Mesothelial cell of epicardium (in vitro differentiated cells): ENCODE data around the gene TPM1. TPM values are rescaled to one million over a fixed set of nuclear protein-coding genes. Genes with fewer than 3 reads are reported as not detected.

ENCODE experiments used
- DNase-seq, 2 experiments: peaks; one replicate each; pipeline ENCODE4 v3.0.0; 2021; ENCODE audit warnings: low spot score in 2 of 2; ENCODE audit not compliant: unreplicated experiment in 2 of 2
- H3K27ac Mint-ChIP-seq: 2 replicates; pipeline ENCODE4 v1.8.0; 2021; ENCODE audit warnings: mixed read lengths
- H3K27me3 Mint-ChIP-seq: 2 replicates; pipeline ENCODE4 v1.8.0; 2021; ENCODE audit warnings: low read depth, mixed read lengths
- H3K36me3 Mint-ChIP-seq: 2 replicates; pipeline ENCODE4 v1.8.0; 2021; ENCODE audit warnings: mixed read lengths
- H3K4me1 Mint-ChIP-seq: 2 replicates; pipeline ENCODE4 v1.8.0; 2021; ENCODE audit warnings: mixed read lengths
- H3K4me3 Mint-ChIP-seq: 2 replicates; pipeline ENCODE4 v1.8.0; 2021; ENCODE audit warnings: mild to moderate bottlenecking, moderate library complexity, mixed read lengths
- H3K9me3 Mint-ChIP-seq: 2 replicates; pipeline ENCODE4 v1.8.0; 2021; ENCODE audit warnings: mixed read lengths
- total RNA-seq: library from RNA; stranded (reverse); gene quantifications from 3 replicates; pipeline ENCODE4 v1.2.1, GENCODE V29; 2021
- TF ChIP-seq, protein P1 (sequence below): fragments of 200-600 bp; sonication (generic); IDR thresholded peaks from one replicate; pipeline ENCODE4 v1.5.0; 2021; ENCODE audit warnings: antibody characterized with exemption; ENCODE audit not compliant: unreplicated experiment

TPM1 gene
- total RNA-seq, 1 donor from 2014 or later, result 659 TPM

DNA sequence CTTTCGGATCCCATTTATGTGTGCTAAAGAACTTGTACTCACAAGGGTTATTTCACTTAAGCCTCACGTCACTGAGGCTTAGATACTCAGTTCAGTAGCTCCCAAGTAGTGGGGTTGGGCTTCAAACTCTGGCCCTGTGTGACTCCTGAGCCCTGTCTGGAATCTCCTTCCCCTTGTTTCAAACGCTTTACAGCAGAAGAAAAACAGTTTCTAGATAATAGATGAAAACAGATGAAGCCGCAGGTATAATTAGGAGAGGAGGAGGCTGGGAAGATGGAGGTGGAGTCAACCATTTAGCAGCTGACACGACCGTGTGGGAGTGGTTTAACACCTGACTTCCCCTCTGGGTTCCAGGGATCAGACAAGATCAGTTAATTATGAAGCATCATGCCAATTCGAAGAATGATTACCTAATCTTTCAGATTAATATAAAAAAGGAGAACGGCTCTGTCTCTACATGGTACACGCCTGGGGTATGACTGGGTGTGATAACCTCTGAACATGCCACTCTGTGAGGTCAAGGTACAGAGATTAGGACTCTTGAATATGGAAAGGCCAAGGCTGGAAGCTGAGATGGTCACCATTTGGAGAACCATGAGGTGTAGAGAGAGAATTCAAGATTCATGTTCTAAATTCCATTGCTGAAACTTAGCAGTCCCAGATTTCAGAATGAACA, 31.1 kb downstream of the TPM1 start:
- Mint-ChIP-seq H3K36me3 (peaks cover 25% of the 10 kb centered on the region), H3K4me1 (peaks cover 61% of the 10 kb centered on the region), H3K27ac (peak overlapping the region; percentile 74), H3K4me3 (no peak overlapping the region), H3K27me3 (peaks cover 1% of the 10 kb centered on the region), H3K9me3 (no peaks in the 10 kb centered on the region)
- TF ChIP-seq, protein P1, sequence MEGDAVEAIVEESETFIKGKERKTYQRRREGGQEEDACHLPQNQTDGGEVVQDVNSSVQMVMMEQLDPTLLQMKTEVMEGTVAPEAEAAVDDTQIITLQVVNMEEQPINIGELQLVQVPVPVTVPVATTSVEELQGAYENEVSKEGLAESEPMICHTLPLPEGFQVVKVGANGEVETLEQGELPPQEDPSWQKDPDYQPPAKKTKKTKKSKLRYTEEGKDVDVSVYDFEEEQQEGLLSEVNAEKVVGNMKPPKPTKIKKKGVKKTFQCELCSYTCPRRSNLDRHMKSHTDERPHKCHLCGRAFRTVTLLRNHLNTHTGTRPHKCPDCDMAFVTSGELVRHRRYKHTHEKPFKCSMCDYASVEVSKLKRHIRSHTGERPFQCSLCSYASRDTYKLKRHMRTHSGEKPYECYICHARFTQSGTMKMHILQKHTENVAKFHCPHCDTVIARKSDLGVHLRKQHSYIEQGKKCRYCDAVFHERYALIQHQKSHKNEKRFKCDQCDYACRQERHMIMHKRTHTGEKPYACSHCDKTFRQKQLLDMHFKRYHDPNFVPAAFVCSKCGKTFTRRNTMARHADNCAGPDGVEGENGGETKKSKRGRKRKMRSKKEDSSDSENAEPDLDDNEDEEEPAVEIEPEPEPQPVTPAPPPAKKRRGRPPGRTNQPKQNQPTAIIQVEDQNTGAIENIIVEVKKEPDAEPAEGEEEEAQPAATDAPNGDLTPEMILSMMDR, result no peak
- DNase-seq, result no peak

DNA sequence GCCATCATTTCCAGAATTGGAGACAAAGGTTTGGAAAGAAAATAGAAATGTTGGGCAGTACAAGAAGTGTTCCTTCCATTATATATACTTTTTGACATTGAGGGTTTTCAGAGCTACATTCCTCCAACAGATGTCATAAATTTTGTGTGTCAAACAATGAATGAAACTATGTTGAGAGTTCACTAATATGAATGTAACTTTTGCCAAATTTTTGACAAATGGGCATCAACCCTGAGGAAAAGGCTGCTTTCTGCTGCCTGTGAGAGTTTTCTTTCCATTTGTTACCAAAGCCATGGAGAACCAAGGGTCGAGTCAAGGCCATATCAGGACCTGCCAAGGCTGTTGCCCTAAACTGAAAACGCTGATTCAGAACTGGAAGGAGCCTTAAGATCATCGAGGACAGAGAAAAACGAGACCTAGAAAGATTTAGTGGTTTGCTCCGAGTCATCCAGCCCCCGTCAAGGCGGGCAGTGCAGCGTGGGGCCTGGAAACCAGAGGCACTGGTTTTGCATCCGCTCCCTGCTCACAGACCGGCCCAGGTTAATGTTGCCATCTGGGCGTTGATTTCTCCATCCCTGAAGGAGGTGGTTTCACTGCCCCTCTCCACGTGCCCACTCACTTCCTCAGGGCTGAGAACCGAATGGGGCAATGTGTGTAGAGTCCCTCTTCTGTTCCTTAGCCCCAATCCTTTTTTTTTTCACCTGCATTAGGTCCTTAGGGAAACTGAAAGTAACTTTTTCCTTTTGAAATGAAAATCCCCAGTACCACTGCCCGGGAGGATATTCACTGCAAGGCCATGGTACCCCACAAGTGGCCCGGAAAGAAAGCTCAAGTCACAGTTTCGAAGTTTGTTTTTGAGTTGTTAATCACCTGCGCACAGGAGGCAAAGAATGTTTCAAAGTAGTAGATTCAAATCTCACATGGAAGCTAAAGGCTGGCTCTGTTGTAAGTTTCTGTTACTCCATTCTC, 32.8 kb downstream of the TPM1 start:
- Mint-ChIP-seq H3K9me3 (no peaks in the 10 kb centered on the region), H3K27ac (peak overlapping the region; percentile 90)

DNA sequence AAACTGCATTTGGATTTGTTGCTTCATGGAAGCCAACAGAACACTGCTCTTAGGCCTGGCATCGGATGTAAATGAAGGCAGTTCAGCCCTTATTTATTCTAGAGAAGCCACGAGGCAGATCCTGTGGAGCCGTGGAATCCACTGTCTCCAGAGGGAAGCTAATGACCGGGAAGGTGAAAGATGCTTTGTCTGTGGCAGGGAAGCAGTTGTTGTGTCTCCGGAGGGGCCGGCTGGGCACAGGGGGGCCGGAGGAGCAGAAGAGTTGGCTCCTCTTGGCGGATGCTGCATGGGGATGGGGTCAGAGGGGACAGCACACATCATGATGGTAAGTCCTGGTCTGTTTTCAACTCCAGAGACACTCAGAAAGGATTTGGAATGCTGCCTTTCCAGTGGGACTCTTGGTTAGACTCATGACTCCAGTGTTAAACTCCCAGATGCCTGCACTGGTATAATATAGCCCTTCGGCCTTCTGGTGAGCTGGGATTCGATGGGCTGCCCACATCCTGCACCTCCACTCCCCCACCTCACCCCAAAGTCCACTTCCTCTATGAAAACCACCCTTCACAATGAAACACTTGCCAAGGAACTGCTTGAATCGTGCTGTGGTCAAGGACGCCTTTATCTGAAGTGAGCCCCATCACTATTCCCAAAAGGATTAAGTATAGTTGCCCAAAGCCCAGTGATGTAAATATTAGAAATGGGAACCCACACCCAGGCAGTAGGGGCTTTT, 33.6 kb downstream of the TPM1 start:
- peaks cover 3% of the 10 kb centered on the region for H3K27me3 Mint-ChIP-seq
- no peak overlapping the region for H3K4me3 Mint-ChIP-seq
- peak overlapping the region; percentile 90 for H3K27ac Mint-ChIP-seq
- H3K9me3 Mint-ChIP-seq, result no peaks in the 10 kb centered on the region
- TF ChIP-seq, protein P1, result no peak
- H3K4me1 Mint-ChIP-seq, result peaks cover 63% of the 10 kb centered on the region
- peaks cover 10% of the 10 kb centered on the region for H3K36me3 Mint-ChIP-seq
- no peak for DNase-seq

More for the DNA sequence above, 32.8 kb downstream of the TPM1 start:
- H3K4me3 Mint-ChIP-seq, result no peak overlapping the region
- peaks cover 69% of the 10 kb centered on the region for H3K4me1 Mint-ChIP-seq
- H3K36me3 Mint-ChIP-seq, result peaks cover 16% of the 10 kb centered on the region
- TF ChIP-seq, protein P1, result no peak
- no peak for DNase-seq
- H3K27me3 Mint-ChIP-seq, result peaks cover 1% of the 10 kb centered on the region

DNA sequence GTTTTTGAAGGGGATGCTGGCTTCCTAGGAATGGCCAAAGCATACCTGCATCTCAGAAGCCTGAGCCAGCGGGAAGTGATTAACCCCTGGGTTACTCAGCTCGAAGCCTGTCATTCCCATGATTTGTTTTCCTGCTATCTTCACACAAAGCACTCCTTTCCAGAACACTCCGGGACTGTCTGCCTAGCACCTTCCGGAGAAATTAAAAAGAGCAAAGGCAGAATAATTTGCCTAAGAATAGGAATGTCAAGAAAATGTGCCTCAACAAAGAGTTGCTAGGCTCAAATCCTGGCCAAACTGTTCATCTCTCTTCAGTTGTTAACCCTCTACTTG, 34.1 kb downstream of the TPM1 start:
- Mint-ChIP-seq H3K27ac (no peak overlapping the region), H3K27me3 (peaks cover 3% of the 10 kb centered on the region), H3K4me3 (no peak overlapping the region), H3K4me1 (peaks cover 61% of the 10 kb centered on the region), H3K36me3 (peaks cover 8% of the 10 kb centered on the region), H3K9me3 (no peaks in the 10 kb centered on the region)
- TF ChIP-seq, protein P1, result no peak
- DNase-seq, result no peak

DNA sequence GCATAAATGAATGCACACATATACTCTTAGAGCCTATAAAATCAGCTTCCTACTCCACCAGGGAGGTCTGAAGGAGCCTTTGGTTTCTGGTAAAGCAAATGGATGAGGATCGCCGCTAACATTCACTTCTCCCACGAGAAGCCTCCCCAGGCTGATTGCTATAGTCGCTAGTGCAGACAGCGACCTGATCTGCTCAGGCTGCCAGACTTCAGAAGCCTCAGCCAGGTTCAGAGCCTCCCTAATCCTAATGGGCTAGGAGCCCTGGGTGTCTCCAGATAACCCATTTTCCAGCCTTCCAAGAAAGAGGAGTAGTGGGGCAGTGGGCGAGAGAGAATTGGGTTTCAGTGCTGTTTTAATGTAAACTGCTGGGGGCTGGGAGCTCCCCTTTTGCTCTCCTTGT, 35.4 kb downstream of the TPM1 start:
- no peaks in the 10 kb centered on the region for H3K9me3 Mint-ChIP-seq
- DNase-seq, result no peak
- H3K4me3 Mint-ChIP-seq, result no peak overlapping the region
- TF ChIP-seq, protein P1, result no peak
- H3K4me1 Mint-ChIP-seq, result peaks cover 65% of the 10 kb centered on the region
- H3K27me3 Mint-ChIP-seq, result peaks cover 3% of the 10 kb centered on the region
- H3K27ac Mint-ChIP-seq, result peak overlapping the region; percentile 52
- H3K36me3 Mint-ChIP-seq, result no peaks in the 10 kb centered on the region
